A549 (cell line): ENCODE results near the gene TOMM40L. TPM values are rescaled to one million over a fixed set of nuclear protein-coding genes. Genes with fewer than 3 reads are reported as not detected.

ENCODE experiments used
- ATAC-seq, 2 experiments: fragments of 200-7000 bp in 1 of 2; fragments of >200 bp in 1 of 2; cut with Nextera tagmentation in 1 of 2; cut with Tn5 transposase in 1 of 2; 3 replicates each; pipeline versions ENCODE4 v1.8.0 to v1.9.1; 2018 to 2020; ENCODE audit warnings: mild to moderate bottlenecking in 1 of 2, moderate library complexity in 1 of 2
- CTCF ChIA-PET: fragments of 300-600 bp; sonication (Branson Sonifier 250); formaldehyde crosslinking; extraction: SDS; loops from one replicate; lab custom pipeline; 2021; ENCODE audit warnings: antibody characterized with exemption, inconsistent platforms; lab: Yijun Ruan, JAX
- POLR2A ChIA-PET: fragments of 350-600 bp; formaldehyde crosslinking; extraction: SDS; loops from one replicate; lab custom pipeline; 2021; ENCODE audit warnings: antibody characterized with exemption, inconsistent platforms; lab: Yijun Ruan, JAX
- DNase-seq, 2 experiments: peaks; one replicate each; pipeline versions ENCODE4 v3.0.0 to v3.0.0-alpha.2; 2011 to 2016; ENCODE audit warnings: low read depth in 1 of 2, low spot score in 1 of 2
- FAIRE-seq: peaks from 2 replicates; lab custom pipeline; 2011; peaks lifted over from hg19 to GRCh38; lab: Jason Lieb, UNC
- H3K27ac ChIP-seq, 2 experiments: fragments of >200 bp; sonication (Bioruptor Twin); formaldehyde crosslinking; 3 replicates each; pipeline ENCODE4 v1.5.1; 2016 to 2017
- H3K4me1 ChIP-seq: fragments of >200 bp; sonication (Bioruptor Twin); formaldehyde crosslinking; 3 replicates; pipeline ENCODE4 v1.6.1; 2016
- H3K4me2 ChIP-seq: fragments of >200 bp; sonication (Bioruptor Twin); formaldehyde crosslinking; 3 replicates; pipeline ENCODE4 v1.6.1; 2016
- H3K4me3 ChIP-seq: fragments of >200 bp; sonication (Bioruptor Twin); formaldehyde crosslinking; 3 replicates; pipeline ENCODE4 v1.5.1; 2016
- H3K9me3 ChIP-seq: fragments of >200 bp; sonication (Bioruptor Twin); formaldehyde crosslinking; 3 replicates; pipeline ENCODE4 v1.6.1; 2016
- ATOH8 ChIP-seq: fragments of 250-450 bp; sonication (Bioruptor Pico); IDR thresholded peaks from 2 replicates; pipeline ENCODE4 v1.5.0; 2020; ENCODE audit warnings: low read depth, mild to moderate bottlenecking, moderate library complexity
- CTCF ChIP-seq: fragments of >200 bp; sonication (Bioruptor Twin); formaldehyde crosslinking; IDR thresholded peaks from 3 replicates; pipeline ENCODE4 v1.5.1; 2016
- EP300 ChIP-seq, 2 experiments: fragments of >200 bp; sonication (Bioruptor Twin); formaldehyde crosslinking; IDR thresholded peaks; 2 replicates in 1 of 2; 3 replicates in 1 of 2; pipeline ENCODE4 v1.6.1; 2016 to 2017
- ESRRA ChIP-seq: fragments of 150-350 bp; IDR thresholded peaks from 2 replicates; pipeline ENCODE4 v1.6.1; 2014; ENCODE audit warnings: mild to moderate bottlenecking, low read length, borderline replicate concordance
- FOSB ChIP-seq: fragments of 250-450 bp; sonication (Bioruptor Pico); IDR thresholded peaks from 2 replicates; pipeline ENCODE4 v1.5.0; 2020; ENCODE audit warnings: mild to moderate bottlenecking, moderate library complexity
- FOXS1 ChIP-seq: fragments of 250-450 bp; sonication (Bioruptor Pico); IDR thresholded peaks from 2 replicates; pipeline ENCODE4 v1.5.0; 2020; ENCODE audit warnings: mild to moderate bottlenecking, moderate library complexity
- HEYL ChIP-seq: fragments of 250-450 bp; sonication (Bioruptor Pico); IDR thresholded peaks from 2 replicates; pipeline ENCODE4 v1.8.0; 2021; ENCODE audit warnings: mild to moderate bottlenecking, moderate library complexity
- HOXB13 ChIP-seq: fragments of 250-450 bp; sonication (Bioruptor Pico); IDR thresholded peaks from 2 replicates; pipeline ENCODE4 v1.5.0; 2020; ENCODE audit warnings: low read depth, mild to moderate bottlenecking, moderate library complexity
- KDM1A ChIP-seq: fragments of 200-600 bp; sonication (generic); IDR thresholded peaks from 2 replicates; pipeline ENCODE4 v1.6.1; 2016; ENCODE audit warnings: low read depth, mild to moderate bottlenecking
- KDM5A ChIP-seq: fragments of 200-600 bp; sonication (generic); IDR thresholded peaks from 2 replicates; pipeline ENCODE4 v1.6.1; 2016; ENCODE audit warnings: antibody characterized with exemption, mild to moderate bottlenecking
- MAFK ChIP-seq: fragments of 450-650 bp; IDR thresholded peaks from 2 replicates; pipeline ENCODE4 v1.6.1; 2014; ENCODE audit not compliant: partially characterized antibody
- NFE2L2 ChIP-seq: fragments of 150-350 bp; conservative IDR thresholded peaks from 2 replicates; pipeline ENCODE4 v1.6.1; 2014; ENCODE audit warnings: low read length
- NPAS2 ChIP-seq: fragments of 250-450 bp; sonication (Bioruptor Pico); IDR thresholded peaks from 2 replicates; pipeline ENCODE4 v1.8.0; 2022; ENCODE audit warnings: mild to moderate bottlenecking, moderate library complexity, borderline replicate concordance
- NR3C1 ChIP-seq: fragments of >200 bp; sonication (Bioruptor Twin); formaldehyde crosslinking; IDR thresholded peaks from 3 replicates; pipeline ENCODE4 v1.6.1; 2017
- POLR2A ChIP-seq: IDR thresholded peaks from 2 replicates; pipeline ENCODE4 v1.6.1; 2012; ENCODE audit warnings: mild to moderate bottlenecking, low read length
- SMC3 ChIP-seq: fragments of >200 bp; sonication (Bioruptor Twin); formaldehyde crosslinking; IDR thresholded peaks from 3 replicates; pipeline ENCODE4 v1.6.1; 2018; ENCODE audit warnings: inconsistent platforms
- ZNF302 ChIP-seq: fragments of 250-450 bp; sonication (Bioruptor Pico); IDR thresholded peaks from 2 replicates; pipeline ENCODE4 v1.9.0; 2021; ENCODE audit warnings: inconsistent platforms, mild to moderate bottlenecking, moderate library complexity
- WGBS: methylation state at CpG from one replicate; pipeline ENCODE4 v1.1.6; 2017; ENCODE audit errors: missing lambda C conversion rate; 5-methylcytosine and 5-hydroxymethylcytosine counted together
- polyA plus RNA-seq, 4 experiments: library from polyadenylated mRNA; depleted of rRNA in 3 of 4; stranded (reverse); fragments of >200 nt; fragmentation: RNase III in 1 of 4; extraction: RNeasy Plus Mini Kit Qiagen cat#74134 plus additional on column Dnase treatment in 1 of 4; gene quantifications; 2 replicates in 3 of 4; 3 replicates in 1 of 4; pipeline ENCODE4 v1.2.3, GENCODE V29; 2011 to 2017

Gene TOMM40L
- polyA plus RNA-seq, 2 of the 4 experiments (the other 2 are of a cell fraction) = 6.3 to 10.2 TPM

GRCh38 chr1:161233102-161233501 is 7.2 kb downstream of the TOMM40L start:
- no peak overlapping the region for H3K4me3 ChIP-seq
- no peaks in the 10 kb centered on the region for H3K9me3 ChIP-seq
- ATAC-seq (no peak), FAIRE-seq (no peak), DNase-seq (no peak)
- POLR2A ChIA-PET = interaction anchor here (0.8 kb wide), 1 partner anchor 31 kb away, joined by 3 read pairs; no protein-coding TSS in a partner anchor
- no peaks in the 10 kb centered on the region for H3K4me1 ChIP-seq
- 82% methylated on average over 9 of the region's 9 CpGs for WGBS
- H3K4me2 ChIP-seq = no peak overlapping the region
- H3K27ac ChIP-seq = no peak overlapping the region
- CTCF ChIA-PET = interaction anchor here (1.1 to 20.1 kb wide), 6 partner anchors 9 to 151 kb away, joined by 3 to 319 read pairs (median 35); partner anchors contain the start of genes FCER1G and NDUFS2
- TF ChIP-seq MAFK = no peak

GRCh38 chr1:161235957-161236775 is 10.3 kb downstream of the TOMM40L start:
- Histone ChIP-seq H3K4me3 (no peak overlapping the region), H3K27ac (no peak overlapping the region), H3K9me3 (no peaks in the 10 kb centered on the region), H3K4me1 (no peaks in the 10 kb centered on the region), H3K4me2 (no peak overlapping the region)
- DNase-seq = no peak
- peak; percentile 48 to 57; a peak in 4 of 6 replicates for ATAC-seq
- WGBS = 36% methylated on average over 5 of the region's 5 CpGs
- no peak for TF ChIP-seq KDM5A
- TF ChIP-seq HOXB13 = no peak
- ChIA-PET POLR2A (no interaction called here), CTCF (interaction anchor here (0.6 to 6.8 kb wide), 5 partner anchors 9 to 149 kb away, joined by 3 to 66 read pairs (median 4); partner anchors contain the start of gene TOMM40L)
- FAIRE-seq = no peak

- H3K4me2 ChIP-seq = no peak within 1 kb of the TSS
- 57% methylated on average over 4 of the region's 4 CpGs for WGBS
- POLR2A ChIA-PET = no interaction called here
- no peak for DNase-seq
- ATAC-seq = no peak
- TF ChIP-seq CTCF = no peak
- TF ChIP-seq FOSB (CRISPR knock-in tag) = no peak
- TF ChIP-seq ATOH8 (CRISPR knock-in tag) = no peak
- no peak for TF ChIP-seq ZNF302 (CRISPR knock-in tag)
- TF ChIP-seq NR3C1 = no peak
- TF ChIP-seq NFE2L2 = no peak
- TF ChIP-seq NPAS2 = no peak
- no peak for TF ChIP-seq KDM1A
- TF ChIP-seq ESRRA = no peak
- TF ChIP-seq HEYL (CRISPR knock-in tag) = no peak
- no peak for TF ChIP-seq EP300 (IDR thresholded peaks at IDR 0.05)
- no peak for TF ChIP-seq SMC3
- no peak for TF ChIP-seq POLR2A
- no peak for TF ChIP-seq FOXS1 (CRISPR knock-in tag)
- H3K4me3 ChIP-seq = no peak within 1 kb of the TSS
- H3K27ac ChIP-seq = no peak within 1 kb of the TSS
- no peak for FAIRE-seq
- H3K4me1 ChIP-seq = no peaks in the 10 kb centered on the region
- H3K9me3 ChIP-seq = no peaks in the 10 kb centered on the region
- CTCF ChIA-PET = interaction anchor here (0.7 to 6.8 kb wide), 5 partner anchors 11 to 136 kb away, joined by 3 to 66 read pairs (median 4); partner anchors contain the start of gene TOMM40L
Observed at GRCh38 chr1:161238039-161238473, 12.2 kb downstream of the TOMM40L start, which contains the start of gene NR1I3. NR1I3 (minus strand) TSS chr1:161238203; CDS start chr1:161236565, 1,638 bp downstream.
